GM12878 (cell line): ENCODE data around the gene RBM15B.

Experiments
- EP300 ChIP-seq, 2 experiments: fragments of 150-350 bp in 1 of 2; IDR thresholded peaks; 2 replicates each; pipeline ENCODE4 v1.6.1; 2011 to 2012; ENCODE audit warnings: low read depth in 2 of 2, low read length in 2 of 2, borderline replicate concordance in 1 of 2, improper control_type of control experiment in 1 of 2, inconsistent platforms in 1 of 2; ENCODE audit not compliant: control insufficient read depth in 1 of 2
- ETV6 ChIP-seq, 2 experiments: fragments of 450-650 bp in 1 of 2; IDR thresholded peaks in 1 of 2; conservative IDR thresholded peaks in 1 of 2; 2 replicates each; pipeline ENCODE4 v1.6.1; 2014; ENCODE audit warnings: antibody characterized with exemption in 1 of 2, borderline replicate concordance in 1 of 2, low read depth in 1 of 2, mild to moderate bottlenecking in 1 of 2, moderate library complexity in 1 of 2
- IRF4 ChIP-seq: IDR thresholded peaks from 2 replicates; pipeline ENCODE4 v1.6.1; 2011; ENCODE audit warnings: low read depth, low read length
- POLR2A ChIP-seq: IDR thresholded peaks from 2 replicates; pipeline ENCODE4 v1.6.1; 2011; ENCODE audit warnings: low read depth, mild to moderate bottlenecking, low read length
- PRDM15 ChIP-seq: fragments of 450-650 bp; formaldehyde crosslinking; IDR thresholded peaks from 2 replicates; pipeline ENCODE4 v1.4.0; 2020; ENCODE audit warnings: mild to moderate bottlenecking, moderate library complexity
- SREBF2 ChIP-seq: IDR thresholded peaks from 2 replicates; pipeline ENCODE4 v1.6.1; 2012; ENCODE audit warnings: mild to moderate bottlenecking, low read length
- TF ChIP-seq, protein P1 (sequence below), 3 experiments: IDR thresholded peaks in 2 of 3; conservative IDR thresholded peaks in 1 of 3; 2 replicates each; pipeline ENCODE4 v1.5.1; 2011; ENCODE audit warnings: low read depth in 3 of 3, low read length in 3 of 3, mild to moderate bottlenecking in 3 of 3, control low read depth in 2 of 3, moderate library complexity in 2 of 3, inconsistent platforms in 1 of 3, mixed read lengths in 1 of 3; ENCODE audit not compliant: control insufficient read depth in 2 of 3, insufficient read depth in 1 of 3; ENCODE audit errors: extremely low read depth in 1 of 3

GRCh38 chr3:51386852-51387229, 4.2 kb upstream of the RBM15B start:
- TF ChIP-seq SREBF2, result no peak
- no peak for TF ChIP-seq IRF4
- no peak for TF ChIP-seq POLR2A
- TF ChIP-seq, protein P1, sequence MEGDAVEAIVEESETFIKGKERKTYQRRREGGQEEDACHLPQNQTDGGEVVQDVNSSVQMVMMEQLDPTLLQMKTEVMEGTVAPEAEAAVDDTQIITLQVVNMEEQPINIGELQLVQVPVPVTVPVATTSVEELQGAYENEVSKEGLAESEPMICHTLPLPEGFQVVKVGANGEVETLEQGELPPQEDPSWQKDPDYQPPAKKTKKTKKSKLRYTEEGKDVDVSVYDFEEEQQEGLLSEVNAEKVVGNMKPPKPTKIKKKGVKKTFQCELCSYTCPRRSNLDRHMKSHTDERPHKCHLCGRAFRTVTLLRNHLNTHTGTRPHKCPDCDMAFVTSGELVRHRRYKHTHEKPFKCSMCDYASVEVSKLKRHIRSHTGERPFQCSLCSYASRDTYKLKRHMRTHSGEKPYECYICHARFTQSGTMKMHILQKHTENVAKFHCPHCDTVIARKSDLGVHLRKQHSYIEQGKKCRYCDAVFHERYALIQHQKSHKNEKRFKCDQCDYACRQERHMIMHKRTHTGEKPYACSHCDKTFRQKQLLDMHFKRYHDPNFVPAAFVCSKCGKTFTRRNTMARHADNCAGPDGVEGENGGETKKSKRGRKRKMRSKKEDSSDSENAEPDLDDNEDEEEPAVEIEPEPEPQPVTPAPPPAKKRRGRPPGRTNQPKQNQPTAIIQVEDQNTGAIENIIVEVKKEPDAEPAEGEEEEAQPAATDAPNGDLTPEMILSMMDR (IDR thresholded peaks at IDR 0.05 in 2 of 3, conservative IDR thresholded peaks at IDR 0.05 in 1 of 3; ENCODE audit: control insufficient read depth in 2 of 3, extremely low read depth in 1 of 3, insufficient read depth in 1 of 3, low read depth in 3 of 3, low read length in 3 of 3), result no peak
- TF ChIP-seq ETV6 (conservative IDR thresholded peaks at IDR 0.05 in 1 of 2, IDR thresholded peaks at IDR 0.05 in 1 of 2; ENCODE audit: borderline replicate concordance in 1 of 2, low read depth in 1 of 2), result no peak
- no peak for TF ChIP-seq EP300 (IDR thresholded peaks at IDR 0.05; ENCODE audit: borderline replicate concordance in 1 of 2, control insufficient read depth in 1 of 2, low read depth in 2 of 2, low read length in 2 of 2)
- no peak for TF ChIP-seq PRDM15
